Measurements from ENCODE around the gene ACTR2.
"Not testable (repeated sequence)": the region's sequence is repeated elsewhere in the genome, so short reads cannot be mapped to it uniquely, and the experiment has no call there.

Gene ACTR2

GRCh38 chr2:65227456-65228262 lies at the start of gene ACTR2:
Gene ACTR2, plus strand, starts transcription at chr2:65227831. Its CDS starts 79 bp downstream, at chr2:65227910.
- peak; percentile 91 for DNase-seq

- no peak for DNase-seq
Measured at GRCh38 chr2:65182570-65182969, 45.1 kb upstream of the ACTR2 start.

GRCh38 chr2:65183406-65183805 lies 44.2 kb upstream of the ACTR2 start:
- DNase-seq: not testable (repeated sequence)

DNA sequence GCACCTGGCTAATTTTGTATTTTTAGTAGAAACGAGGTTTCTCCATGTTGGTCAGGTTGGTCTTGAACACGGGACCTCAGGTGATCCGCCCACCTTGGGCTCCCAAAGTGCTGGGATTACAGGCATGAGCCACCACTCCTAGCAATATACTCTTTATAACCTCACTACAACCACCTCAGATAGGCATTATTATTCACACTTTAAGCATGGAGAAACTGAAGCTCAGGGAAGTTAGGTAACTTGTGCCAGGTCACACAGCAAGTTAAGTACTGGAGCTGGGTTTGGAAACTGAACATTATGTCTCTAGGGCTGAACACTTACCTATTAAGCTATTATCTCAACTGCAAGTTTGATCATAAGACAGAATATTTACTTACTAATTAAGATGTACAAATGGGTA lies 42.6 kb upstream of the ACTR2 start:
- no peak for DNase-seq

DNA sequence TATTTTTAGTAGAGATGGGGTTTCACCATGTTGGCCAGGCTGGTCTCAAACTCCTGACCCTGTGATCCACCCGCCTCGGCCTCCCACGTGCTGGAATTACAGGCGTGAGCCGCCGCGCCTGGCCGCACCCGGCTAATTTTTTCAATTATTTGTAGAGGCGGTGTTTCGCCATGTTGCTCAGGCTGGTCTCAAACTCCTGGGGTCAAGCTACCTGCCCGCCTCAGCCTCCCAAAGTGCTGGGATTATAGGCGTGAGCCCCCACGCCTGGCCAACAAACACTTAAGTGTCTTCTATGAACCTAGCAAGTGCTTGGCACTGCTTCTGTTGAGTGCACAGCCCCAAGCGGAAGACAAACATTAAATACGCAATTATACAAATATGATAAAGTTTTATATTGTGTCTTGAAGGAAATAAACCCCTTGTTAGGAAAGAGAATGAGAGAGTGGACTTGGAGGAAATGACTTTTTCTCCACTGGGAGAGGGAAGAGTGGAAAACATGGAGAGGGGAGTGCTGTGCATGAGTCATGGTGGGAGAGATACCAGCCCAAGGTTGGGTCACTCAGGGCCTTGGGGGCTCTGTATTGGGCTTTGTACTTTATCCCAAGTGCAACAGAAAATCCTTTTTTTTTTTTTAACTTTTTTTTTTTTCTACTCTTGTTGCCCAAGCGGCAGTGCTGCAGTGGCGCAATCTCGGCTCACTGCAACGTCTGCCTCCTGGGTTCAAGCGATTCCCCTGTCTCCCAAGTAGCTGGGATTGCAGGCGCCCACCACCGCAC lies 41.4 kb upstream of the ACTR2 start:
- DNase-seq: no peak

DNA sequence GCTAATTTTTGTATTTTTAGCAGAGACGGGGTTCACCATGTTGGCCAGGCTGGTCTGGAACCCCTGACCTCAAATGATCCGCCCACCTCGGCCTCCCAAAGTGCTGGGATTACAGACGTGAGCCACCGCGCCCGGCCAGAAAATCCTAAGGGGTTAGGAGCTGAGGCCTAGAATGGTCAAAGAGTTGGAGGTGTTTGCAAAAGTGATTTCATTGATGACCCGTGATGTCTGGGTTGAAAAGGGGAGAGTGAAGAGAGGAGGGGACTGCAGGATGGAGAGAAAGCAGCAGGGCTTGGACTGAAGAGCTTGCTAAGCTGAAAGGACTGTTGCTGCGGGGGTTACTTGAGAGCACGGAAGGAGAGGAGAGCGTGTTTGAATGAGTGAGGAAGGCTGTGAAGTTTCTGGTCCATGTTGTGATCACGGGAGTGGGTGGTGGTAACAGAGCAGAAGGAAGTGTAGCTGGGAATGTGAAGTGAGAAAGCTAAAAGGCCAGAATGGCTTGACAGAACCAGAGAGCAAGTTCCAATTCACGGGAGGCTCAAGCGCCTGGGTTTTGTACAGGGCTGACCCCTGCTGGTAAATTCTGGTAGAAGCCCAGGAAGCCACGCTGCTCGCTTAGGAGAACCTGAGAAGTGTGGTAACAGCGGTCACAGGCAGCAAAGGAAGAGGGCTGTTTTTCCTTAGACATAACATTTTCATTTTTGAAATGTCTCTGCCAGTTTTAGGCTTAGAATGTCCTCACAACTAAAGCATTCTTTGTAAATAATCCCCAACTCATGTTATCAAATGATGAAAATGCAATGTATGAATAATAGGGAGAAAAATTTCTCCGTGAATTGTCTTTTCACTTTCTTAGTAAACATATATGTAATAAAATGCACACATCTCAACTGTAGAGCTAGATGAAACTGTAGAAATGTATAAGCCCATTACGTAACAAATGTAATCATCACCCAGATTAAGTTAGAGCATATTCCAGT lies 40.5 kb upstream of the ACTR2 start:
- DNase-seq: peak; percentile 64

DNA sequence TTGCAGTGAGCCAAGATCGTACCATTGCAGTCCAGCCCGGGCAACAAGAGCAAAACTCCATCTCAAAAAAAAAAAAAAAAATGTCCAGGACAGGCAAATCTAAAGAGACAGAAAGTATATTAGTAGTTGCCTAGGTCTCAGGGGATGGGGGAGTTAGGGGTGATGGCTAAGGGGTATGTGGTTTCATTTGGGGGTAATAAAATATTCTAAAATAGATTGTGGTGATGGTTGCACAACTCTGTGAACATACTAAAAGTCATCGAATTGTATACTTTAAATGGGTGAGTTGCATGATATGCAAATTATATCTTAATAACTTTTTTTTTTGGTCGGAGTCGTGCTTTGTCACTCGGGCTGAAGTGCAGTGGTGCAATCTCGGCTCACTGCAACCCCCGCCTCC lies 34.2 kb upstream of the ACTR2 start:
- DNase-seq: no peak

DNA sequence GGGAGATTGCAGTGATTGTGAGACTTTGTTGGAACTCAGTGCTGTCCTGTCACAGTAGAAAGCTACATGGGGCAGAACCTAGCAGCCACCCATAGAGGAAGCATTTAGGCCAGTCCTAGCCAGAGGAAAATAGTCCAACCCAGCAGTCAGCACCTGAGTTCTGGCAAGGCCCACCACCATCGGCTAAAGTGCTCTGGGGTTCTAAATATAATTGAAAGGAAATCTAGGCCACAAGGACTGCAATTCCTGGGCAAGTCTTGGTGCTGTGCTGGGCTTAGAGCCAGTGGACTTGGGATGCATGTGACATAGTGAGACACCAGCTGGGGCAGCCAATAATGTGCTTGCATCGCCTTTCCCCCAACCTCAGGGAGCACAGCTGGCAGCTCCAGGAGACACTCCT lies 28.9 kb upstream of the ACTR2 start:
- no peak for DNase-seq

DNA sequence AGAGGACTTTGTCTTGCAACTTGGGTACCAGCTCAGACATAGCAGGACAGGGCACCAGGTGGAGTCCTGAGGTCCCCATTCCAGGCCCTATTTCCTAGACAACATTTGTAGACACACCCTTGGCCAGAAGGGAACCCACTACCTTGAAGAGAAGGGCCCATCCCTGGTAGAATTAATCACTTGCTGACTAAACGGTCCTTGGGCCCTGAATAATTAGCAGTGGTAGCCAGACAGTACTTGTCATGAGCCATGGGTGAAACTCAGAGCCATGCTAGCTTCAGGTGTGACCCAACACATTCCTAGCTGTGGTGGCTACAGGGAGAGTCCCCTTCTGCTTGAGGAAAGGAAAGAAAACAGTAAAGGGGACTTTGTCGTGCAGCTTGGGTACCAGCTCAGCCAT lies 28.5 kb upstream of the ACTR2 start:
- no peak for DNase-seq

- no peak for DNase-seq
Measured at GRCh38 chr2:65199891-65200290, 27.7 kb upstream of the ACTR2 start.

GRCh38 chr2:65204461-65205210 lies 23.0 kb upstream of the ACTR2 start:
- peak; percentile 10 for DNase-seq

- DNase-seq: no peak
Measured at GRCh38 chr2:65212115-65212514, 15.5 kb upstream of the ACTR2 start.

DNA sequence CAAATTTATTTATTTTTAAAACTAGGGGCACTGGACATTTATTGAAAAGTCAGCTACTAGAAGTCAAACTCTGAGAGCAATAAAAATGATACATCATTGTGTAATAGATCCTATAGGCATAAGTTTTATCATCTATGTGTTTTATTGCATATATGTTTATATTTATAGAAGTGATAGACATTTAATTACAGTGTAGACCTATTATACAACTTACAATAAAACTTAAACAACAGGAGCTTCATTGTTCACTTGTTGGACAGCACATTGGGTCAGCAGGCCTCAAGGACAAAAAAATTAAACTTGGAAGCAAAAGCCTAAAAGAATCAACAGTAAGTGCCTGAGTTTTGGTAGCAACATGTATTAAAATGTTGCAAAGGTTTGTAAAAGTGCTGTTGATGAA lies 15.0 kb upstream of the ACTR2 start:
- no peak for DNase-seq

- no peak for DNase-seq
Measured at GRCh38 chr2:65213035-65213434, 14.6 kb upstream of the ACTR2 start.

GRCh38 chr2:65214361-65214760 lies 13.3 kb upstream of the ACTR2 start:
- no peak for DNase-seq

- DNase-seq: no peak
Measured at GRCh38 chr2:65214843-65215242, 12.8 kb upstream of the ACTR2 start.

DNA sequence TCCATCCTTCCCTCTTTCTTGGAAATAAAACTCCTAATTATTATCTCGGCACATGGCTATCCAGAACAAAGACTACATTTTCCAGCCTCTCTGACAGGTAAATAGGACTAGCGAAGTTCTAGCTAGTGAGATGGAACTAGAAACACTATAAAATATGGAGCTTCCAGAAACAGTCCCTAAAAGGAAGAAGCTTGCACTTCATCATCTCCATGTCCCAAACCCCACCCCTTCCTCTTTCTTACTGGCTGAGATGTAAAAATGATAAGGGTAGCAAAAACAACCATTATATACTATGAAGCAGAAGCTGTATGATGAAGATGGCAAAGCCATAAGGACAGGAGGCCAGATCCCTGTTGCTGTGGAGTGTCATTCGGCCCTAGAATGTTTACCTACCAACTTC lies 11.7 kb upstream of the ACTR2 start:
- no peak for DNase-seq

DNA sequence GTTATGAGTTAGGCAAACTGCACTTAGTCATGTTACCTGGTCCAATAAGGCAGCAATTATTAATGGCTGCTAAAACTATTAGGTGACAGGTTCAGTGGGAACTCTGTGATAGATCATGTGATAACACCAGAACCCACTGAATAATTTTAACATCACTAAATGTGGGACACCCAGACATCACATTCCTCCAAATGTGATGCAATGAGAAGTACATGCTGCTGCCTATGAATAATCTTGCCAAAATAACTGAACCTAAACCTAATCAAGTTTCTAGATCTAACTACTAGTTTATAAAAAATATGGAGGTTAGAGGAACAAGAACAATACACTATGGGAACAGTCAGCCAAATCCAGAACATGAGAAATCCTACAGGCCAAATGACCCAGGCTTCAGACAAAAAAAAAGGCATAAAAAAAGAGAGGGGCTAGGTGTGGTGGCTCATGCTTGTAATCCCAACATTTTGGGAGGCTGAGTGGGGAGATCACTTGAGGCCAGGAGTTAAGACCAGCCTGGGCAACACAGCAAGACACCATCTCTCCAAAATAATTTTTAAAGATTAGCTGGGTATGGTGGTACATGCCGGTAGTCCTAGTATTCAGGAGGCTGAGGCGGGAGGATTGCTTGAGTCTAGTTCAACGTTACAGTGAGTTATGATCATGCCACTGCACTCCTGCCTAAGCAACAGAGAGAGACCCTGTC lies 7.0 kb upstream of the ACTR2 start:
- no peak for DNase-seq

- not testable (repeated sequence) for DNase-seq
Measured at GRCh38 chr2:65221275-65221674, 6.4 kb upstream of the ACTR2 start.

DNA sequence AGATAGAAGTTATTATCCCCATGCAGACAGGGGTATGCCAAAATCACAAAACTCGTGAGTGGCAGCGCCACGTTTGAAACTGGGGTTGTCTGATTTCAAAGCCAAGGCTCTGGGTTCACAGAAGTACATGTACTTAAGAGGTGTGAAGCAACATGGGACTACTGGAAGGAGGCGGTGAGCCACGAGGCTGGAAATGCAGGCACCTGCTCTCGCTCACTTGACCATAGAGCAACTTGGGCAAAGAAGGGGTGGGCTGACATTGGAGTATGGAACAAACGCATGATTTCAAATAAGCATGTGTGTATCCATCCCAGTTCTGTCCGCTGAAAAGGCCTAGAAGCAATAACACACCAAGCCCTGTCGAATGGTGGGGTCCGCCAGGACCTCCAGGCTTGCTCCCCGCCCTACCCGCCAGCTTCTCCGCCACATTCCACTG lies 593 bp upstream of the ACTR2 start:
- DNase-seq: no peak

DNA sequence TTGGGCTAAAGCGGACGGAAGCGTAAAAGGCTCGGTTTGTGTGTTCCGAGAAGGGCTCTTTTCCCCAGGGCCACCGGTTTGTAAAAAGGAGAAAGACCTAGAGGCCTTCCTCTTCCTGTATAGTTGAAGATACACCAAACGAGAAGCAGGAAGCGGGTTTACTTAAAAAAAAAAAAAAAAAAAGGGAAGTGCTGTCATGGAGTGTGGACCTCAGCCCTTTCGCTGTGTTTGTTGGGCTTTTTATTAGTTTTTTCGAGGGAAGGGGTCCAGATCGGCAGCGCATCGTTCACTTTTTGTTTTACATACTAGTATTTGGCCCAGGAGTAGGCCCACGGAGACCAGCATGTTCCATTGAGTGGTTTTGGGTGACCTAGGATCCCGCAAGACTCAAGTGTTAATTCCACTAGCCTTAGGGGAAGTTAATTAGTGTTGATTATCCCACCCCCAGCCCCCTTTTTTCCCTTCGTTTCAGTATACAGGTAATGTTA lies 676 bp downstream of the ACTR2 start:
- DNase-seq: peak; percentile 24

All from activated CD4-positive, alpha-beta T cell treated with anti-CD3 and anti-CD28 coated beads, Interleukin-2, amount 50 U/mL, for 1 hour (primary cell).